ENCODE measurements around the gene FHIT.

- TF ChIP-seq, protein P1, sequence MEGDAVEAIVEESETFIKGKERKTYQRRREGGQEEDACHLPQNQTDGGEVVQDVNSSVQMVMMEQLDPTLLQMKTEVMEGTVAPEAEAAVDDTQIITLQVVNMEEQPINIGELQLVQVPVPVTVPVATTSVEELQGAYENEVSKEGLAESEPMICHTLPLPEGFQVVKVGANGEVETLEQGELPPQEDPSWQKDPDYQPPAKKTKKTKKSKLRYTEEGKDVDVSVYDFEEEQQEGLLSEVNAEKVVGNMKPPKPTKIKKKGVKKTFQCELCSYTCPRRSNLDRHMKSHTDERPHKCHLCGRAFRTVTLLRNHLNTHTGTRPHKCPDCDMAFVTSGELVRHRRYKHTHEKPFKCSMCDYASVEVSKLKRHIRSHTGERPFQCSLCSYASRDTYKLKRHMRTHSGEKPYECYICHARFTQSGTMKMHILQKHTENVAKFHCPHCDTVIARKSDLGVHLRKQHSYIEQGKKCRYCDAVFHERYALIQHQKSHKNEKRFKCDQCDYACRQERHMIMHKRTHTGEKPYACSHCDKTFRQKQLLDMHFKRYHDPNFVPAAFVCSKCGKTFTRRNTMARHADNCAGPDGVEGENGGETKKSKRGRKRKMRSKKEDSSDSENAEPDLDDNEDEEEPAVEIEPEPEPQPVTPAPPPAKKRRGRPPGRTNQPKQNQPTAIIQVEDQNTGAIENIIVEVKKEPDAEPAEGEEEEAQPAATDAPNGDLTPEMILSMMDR (IDR thresholded peaks at IDR 0.05; ENCODE audit: low read depth, low read length) = no peak
- no peak for TF ChIP-seq EZH2phosphoT487 (IDR thresholded peaks at IDR 0.05; ENCODE audit: low read depth)
Measured at GRCh38 chr3:60011218-60011617, 1240.0 kb downstream of the FHIT start.
